Tibial nerve (tissue), 4 donors: ENCODE results near the gene RFX5. TPM values are rescaled to one million over a fixed set of nuclear protein-coding genes. Genes with fewer than 3 reads are reported as not detected.
A peak's percentile ranks its signal among the peaks of the same experiment; 100 is the strongest.

Source experiments
- DNase-seq, 2 donors: peaks; one replicate each; pipeline ENCODE4 v3.0.0-alpha.2; 2019; ENCODE audit warnings: low spot score in 2 of 2
- H3K27ac ChIP-seq, 4 donors: fragments of 200-600 bp; sonication (generic) in 3 of 4; one replicate each; pipeline ENCODE4 v1.5.1; 2017 to 2019; ENCODE audit warnings: mild to moderate bottlenecking in 1 of 4
- H3K27me3 ChIP-seq, 2 donors: fragments of 200-600 bp; sonication (generic) in 1 of 2; one replicate each; pipeline versions ENCODE4 v1.5.1 to v1.6.0; 2017 to 2019
- H3K36me3 ChIP-seq, 3 donors: fragments of 200-600 bp; sonication (generic); one replicate each; pipeline ENCODE4 v1.5.1; 2018 to 2019
- H3K4me1 ChIP-seq, 4 donors: fragments of 200-600 bp; sonication (generic) in 3 of 4; one replicate each; pipeline ENCODE4 v1.5.1; 2017 to 2019
- H3K4me3 ChIP-seq, 4 donors: fragments of 200-600 bp; sonication (generic) in 3 of 4; one replicate each; pipeline ENCODE4 v1.5.1; 2017 to 2019; ENCODE audit warnings: mild to moderate bottlenecking in 1 of 4, moderate library complexity in 1 of 4
- H3K9me3 ChIP-seq, 4 donors: fragments of 200-600 bp; sonication (generic) in 3 of 4; one replicate each; pipeline ENCODE4 v1.5.1; 2017 to 2019
- CTCF ChIP-seq, 5 experiments: fragments of 200-600 bp in 3 of 5; fragments of 450-650 bp in 2 of 5; sonication (generic) in 3 of 5; IDR thresholded peaks; one replicate each; pipeline ENCODE4 v1.5.1; 2016 to 2019; ENCODE audit warnings: antibody characterized with exemption in 5 of 5, mild to moderate bottlenecking in 3 of 5, moderate library complexity in 2 of 5
- EP300 ChIP-seq, 2 donors: sonication (generic); formaldehyde crosslinking; IDR thresholded peaks; one replicate each; pipeline ENCODE4 v1.6.1; 2017; ENCODE audit warnings: antibody characterized with exemption in 2 of 2, mild to moderate bottlenecking in 1 of 2
- POLR2A ChIP-seq, 2 donors: fragments of 450-650 bp; IDR thresholded peaks; one replicate each; pipeline ENCODE4 v1.6.1; 2017; ENCODE audit warnings: antibody characterized with exemption in 2 of 2, mild to moderate bottlenecking in 2 of 2, moderate library complexity in 2 of 2
- WGBS, 2 donors: methylation state at CpG; one replicate each; pipeline ENCODE4 v1.1.5; 2018; 5-methylcytosine and 5-hydroxymethylcytosine counted together
- total RNA-seq, 4 donors: library from RNA; depleted of rRNA; stranded (reverse); fragments of >200 nt; gene quantifications; one replicate each; pipeline ENCODE4 v1.1.0, GENCODE V29; 2016

RFX5 gene
- total RNA-seq, 4 donors from 2014 or later, result 17.7 to 45.0 (median 32.8) TPM

GRCh38 chr1:151311589-151312331 is 35.3 kb downstream of the RFX5 start:
- Histone ChIP-seq H3K4me3 (peak overlapping the region in 1 of 4 donors; percentile 4), H3K27me3 (no peaks in the 10 kb centered on the region), H3K4me1 (peaks cover 13 to 85% (median 63%) of the 10 kb centered on the region in 4 donors), H3K27ac (peak overlapping the region; percentile 58 to 95 (median 84)), H3K36me3 (peaks cover 0 to 42% (median 20%) of the 10 kb centered on the region in 3 donors), H3K9me3 (no peaks in the 10 kb centered on the region)
- 37 to 46% methylated on average over 7 of the region's 7 CpGs for WGBS, 2 donors
- peak in 1 of 2 donors; percentile 90 for TF ChIP-seq EP300 (IDR thresholded peaks at IDR 0.05)
- no peak for TF ChIP-seq POLR2A (IDR thresholded peaks at IDR 0.05)
- peak in 2 of 5 experiments; percentile 0 to 12 for TF ChIP-seq CTCF (IDR thresholded peaks at IDR 0.05)
- peak; percentile 61 to 85 for DNase-seq

- Histone ChIP-seq H3K9me3 (no peaks in the 10 kb centered on the region), H3K27ac (peak overlapping the region; percentile 58 to 95 (median 84)), H3K36me3 (peaks cover 4 to 42% (median 23%) of the 10 kb centered on the region in 3 donors), H3K27me3 (no peaks in the 10 kb centered on the region), H3K4me3 (no peak overlapping the region), H3K4me1 (peaks cover 13 to 81% (median 63%) of the 10 kb centered on the region in 4 donors)
- no peak for TF ChIP-seq POLR2A (IDR thresholded peaks at IDR 0.05)
- no peak for TF ChIP-seq CTCF (IDR thresholded peaks at IDR 0.05)
- no peak for TF ChIP-seq EP300 (IDR thresholded peaks at IDR 0.05)
- 47 to 60% methylated on average over 4 of the region's 4 CpGs for WGBS, 2 donors
- DNase-seq, result no peak
Measured at GRCh38 chr1:151311011-151311410, 36.0 kb downstream of the RFX5 start.

GRCh38 chr1:151309811-151310323 is 37.2 kb downstream of the RFX5 start:
- Histone ChIP-seq H3K27ac (peak overlapping the region; percentile 41 to 95 (median 74)), H3K4me1 (peaks cover 13 to 70% (median 57%) of the 10 kb centered on the region in 4 donors), H3K27me3 (no peaks in the 10 kb centered on the region), H3K36me3 (peaks cover 5 to 42% (median 19%) of the 10 kb centered on the region in 3 donors), H3K4me3 (no peak overlapping the region), H3K9me3 (no peaks in the 10 kb centered on the region)
- no peak for DNase-seq
- 18 to 24% methylated on average over 7 of the region's 7 CpGs for WGBS, 2 donors
- TF ChIP-seq CTCF (IDR thresholded peaks at IDR 0.05) (no peak), POLR2A (IDR thresholded peaks at IDR 0.05) (no peak), EP300 (IDR thresholded peaks at IDR 0.05) (no peak)

- no peak for DNase-seq
- Histone ChIP-seq H3K4me1 (peaks cover 0 to 15% (median 0%) of the 10 kb centered on the region in 4 donors), H3K36me3 (peaks cover 2 to 100% (median 15%) of the 10 kb centered on the region in 3 donors), H3K27ac (peak overlapping the region in 2 of 4 donors; percentile 40 to 50), H3K27me3 (no peaks in the 10 kb centered on the region), H3K4me3 (no peak overlapping the region), H3K9me3 (no peaks in the 10 kb centered on the region)
- TF ChIP-seq POLR2A (IDR thresholded peaks at IDR 0.05), result no peak
- TF ChIP-seq EP300 (IDR thresholded peaks at IDR 0.05), result no peak
- TF ChIP-seq CTCF (IDR thresholded peaks at IDR 0.05), result no peak
- WGBS, 2 donors, result 64 to 65% methylated on average over 2 of the region's 2 CpGs
Measured at GRCh38 chr1:151294742-151295462, 52.1 kb downstream of the RFX5 start.
